ENCODE results near the gene MYRIP. TPM values are rescaled to one million over a fixed set of nuclear protein-coding genes. Genes with fewer than 3 reads are reported as not detected.

The MYRIP gene
- total and polyA plus RNA-seq, 4 donors = 0.98 to 11.7 (median 6.8) TPM

DNA sequence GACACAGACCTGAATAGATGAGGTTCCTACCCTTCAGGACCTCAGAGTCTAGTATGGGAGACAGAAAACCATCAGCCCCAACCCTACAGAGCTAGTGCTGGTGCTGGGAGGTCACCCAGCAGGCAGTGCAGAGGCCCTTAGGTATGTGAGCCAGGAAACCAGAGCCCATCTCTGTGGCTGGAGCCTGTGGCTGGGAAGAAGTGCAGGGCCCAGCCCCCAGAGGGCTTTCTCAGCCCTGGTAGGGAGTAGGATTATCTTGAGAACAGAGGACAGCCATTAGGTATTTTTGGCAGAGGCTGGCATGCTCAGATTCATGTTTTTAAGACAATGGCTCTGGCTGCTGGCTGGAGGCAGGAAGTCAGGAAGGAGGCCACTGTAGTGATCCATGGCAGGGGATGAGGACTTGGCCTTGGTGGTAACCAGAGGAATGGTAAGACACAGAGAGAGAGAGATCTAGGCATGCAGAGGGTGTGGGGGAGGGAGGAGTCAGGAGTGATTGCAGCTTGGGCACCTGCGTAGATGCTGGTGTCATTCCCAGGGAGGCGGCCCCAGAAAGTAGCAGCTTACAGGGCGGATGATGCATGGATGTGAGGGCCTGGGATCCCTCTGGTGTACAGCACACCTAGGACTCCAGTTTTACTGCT lies 279.2 kb downstream of the MYRIP start:
- Histone ChIP-seq H3K9ac (ENCODE audit: low read depth in 1 of 2, low read length in 2 of 2) (no peak overlapping the region), H3K4me3 (ENCODE audit: low read depth in 1 of 3, low read length in 3 of 3) (no peak overlapping the region), H3K4me1 (ENCODE audit: control insufficient read depth in 4 of 4, insufficient read depth in 4 of 4, low read length in 3 of 4) (peaks cover 9 to 19% (median 14%) of the 10 kb centered on the region in 4 donors), H3K9me3 (ENCODE audit: control insufficient read depth in 4 of 4, low read length in 3 of 4) (no peaks in the 10 kb centered on the region), H3K27ac (ENCODE audit: low read depth in 1 of 2, low read length in 2 of 2) (no peak overlapping the region), H3K27me3 (ENCODE audit: control insufficient read depth in 4 of 4, insufficient read depth in 4 of 4, low read length in 3 of 4) (no peaks in the 10 kb centered on the region), H3K36me3 (ENCODE audit: control insufficient read depth in 4 of 4, insufficient read depth in 3 of 4, low read depth in 1 of 4, low read length in 3 of 4) (no peaks in the 10 kb centered on the region)
- no peak for DNase-seq (ENCODE audit: low spot score)
- 94% methylated on average over 3 of the region's 3 CpGs for WGBS
- TF ChIP-seq, protein P1, sequence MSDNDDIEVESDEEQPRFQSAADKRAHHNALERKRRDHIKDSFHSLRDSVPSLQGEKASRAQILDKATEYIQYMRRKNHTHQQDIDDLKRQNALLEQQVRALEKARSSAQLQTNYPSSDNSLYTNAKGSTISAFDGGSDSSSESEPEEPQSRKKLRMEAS (IDR thresholded peaks at IDR 0.05) = no peak
- no peak for TF ChIP-seq GABPA (IDR thresholded peaks at IDR 0.05 in 1 of 2, conservative IDR thresholded peaks at IDR 0.05 in 1 of 2)
- TF ChIP-seq, protein P2, sequence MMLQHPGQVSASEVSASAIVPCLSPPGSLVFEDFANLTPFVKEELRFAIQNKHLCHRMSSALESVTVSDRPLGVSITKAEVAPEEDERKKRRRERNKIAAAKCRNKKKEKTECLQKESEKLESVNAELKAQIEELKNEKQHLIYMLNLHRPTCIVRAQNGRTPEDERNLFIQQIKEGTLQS (IDR thresholded peaks at IDR 0.05) = no peak
- TF ChIP-seq RXRA (IDR thresholded peaks at IDR 0.05) = no peak
- TF ChIP-seq FOXA1 (IDR thresholded peaks at IDR 0.05) = no peak
- TF ChIP-seq, protein P3, sequence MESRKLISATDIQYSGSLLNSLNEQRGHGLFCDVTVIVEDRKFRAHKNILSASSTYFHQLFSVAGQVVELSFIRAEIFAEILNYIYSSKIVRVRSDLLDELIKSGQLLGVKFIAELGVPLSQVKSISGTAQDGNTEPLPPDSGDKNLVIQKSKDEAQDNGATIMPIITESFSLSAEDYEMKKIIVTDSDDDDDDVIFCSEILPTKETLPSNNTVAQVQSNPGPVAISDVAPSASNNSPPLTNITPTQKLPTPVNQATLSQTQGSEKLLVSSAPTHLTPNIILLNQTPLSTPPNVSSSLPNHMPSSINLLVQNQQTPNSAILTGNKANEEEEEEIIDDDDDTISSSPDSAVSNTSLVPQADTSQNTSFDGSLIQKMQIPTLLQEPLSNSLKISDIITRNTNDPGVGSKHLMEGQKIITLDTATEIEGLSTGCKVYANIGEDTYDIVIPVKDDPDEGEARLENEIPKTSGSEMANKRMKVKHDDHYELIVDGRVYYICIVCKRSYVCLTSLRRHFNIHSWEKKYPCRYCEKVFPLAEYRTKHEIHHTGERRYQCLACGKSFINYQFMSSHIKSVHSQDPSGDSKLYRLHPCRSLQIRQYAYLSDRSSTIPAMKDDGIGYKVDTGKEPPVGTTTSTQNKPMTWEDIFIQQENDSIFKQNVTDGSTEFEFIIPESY (IDR thresholded peaks at IDR 0.05) = no peak
- TF ChIP-seq HNF4A (conservative IDR thresholded peaks at IDR 0.05) = no peak
- TF ChIP-seq TAF1 (conservative IDR thresholded peaks at IDR 0.05) = no peak
- TF ChIP-seq HNF4G (IDR thresholded peaks at IDR 0.05) = no peak
- TF ChIP-seq, protein P4, sequence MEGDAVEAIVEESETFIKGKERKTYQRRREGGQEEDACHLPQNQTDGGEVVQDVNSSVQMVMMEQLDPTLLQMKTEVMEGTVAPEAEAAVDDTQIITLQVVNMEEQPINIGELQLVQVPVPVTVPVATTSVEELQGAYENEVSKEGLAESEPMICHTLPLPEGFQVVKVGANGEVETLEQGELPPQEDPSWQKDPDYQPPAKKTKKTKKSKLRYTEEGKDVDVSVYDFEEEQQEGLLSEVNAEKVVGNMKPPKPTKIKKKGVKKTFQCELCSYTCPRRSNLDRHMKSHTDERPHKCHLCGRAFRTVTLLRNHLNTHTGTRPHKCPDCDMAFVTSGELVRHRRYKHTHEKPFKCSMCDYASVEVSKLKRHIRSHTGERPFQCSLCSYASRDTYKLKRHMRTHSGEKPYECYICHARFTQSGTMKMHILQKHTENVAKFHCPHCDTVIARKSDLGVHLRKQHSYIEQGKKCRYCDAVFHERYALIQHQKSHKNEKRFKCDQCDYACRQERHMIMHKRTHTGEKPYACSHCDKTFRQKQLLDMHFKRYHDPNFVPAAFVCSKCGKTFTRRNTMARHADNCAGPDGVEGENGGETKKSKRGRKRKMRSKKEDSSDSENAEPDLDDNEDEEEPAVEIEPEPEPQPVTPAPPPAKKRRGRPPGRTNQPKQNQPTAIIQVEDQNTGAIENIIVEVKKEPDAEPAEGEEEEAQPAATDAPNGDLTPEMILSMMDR (IDR thresholded peaks at IDR 0.05; ENCODE audit: low read depth, low read length, missing input control) = no peak
- TF ChIP-seq JUND (IDR thresholded peaks at IDR 0.05) = no peak
- no peak for TF ChIP-seq SP1 (IDR thresholded peaks at IDR 0.05)
- no peak for TF ChIP-seq YY1 (IDR thresholded peaks at IDR 0.05)
- TF ChIP-seq, protein P5, sequence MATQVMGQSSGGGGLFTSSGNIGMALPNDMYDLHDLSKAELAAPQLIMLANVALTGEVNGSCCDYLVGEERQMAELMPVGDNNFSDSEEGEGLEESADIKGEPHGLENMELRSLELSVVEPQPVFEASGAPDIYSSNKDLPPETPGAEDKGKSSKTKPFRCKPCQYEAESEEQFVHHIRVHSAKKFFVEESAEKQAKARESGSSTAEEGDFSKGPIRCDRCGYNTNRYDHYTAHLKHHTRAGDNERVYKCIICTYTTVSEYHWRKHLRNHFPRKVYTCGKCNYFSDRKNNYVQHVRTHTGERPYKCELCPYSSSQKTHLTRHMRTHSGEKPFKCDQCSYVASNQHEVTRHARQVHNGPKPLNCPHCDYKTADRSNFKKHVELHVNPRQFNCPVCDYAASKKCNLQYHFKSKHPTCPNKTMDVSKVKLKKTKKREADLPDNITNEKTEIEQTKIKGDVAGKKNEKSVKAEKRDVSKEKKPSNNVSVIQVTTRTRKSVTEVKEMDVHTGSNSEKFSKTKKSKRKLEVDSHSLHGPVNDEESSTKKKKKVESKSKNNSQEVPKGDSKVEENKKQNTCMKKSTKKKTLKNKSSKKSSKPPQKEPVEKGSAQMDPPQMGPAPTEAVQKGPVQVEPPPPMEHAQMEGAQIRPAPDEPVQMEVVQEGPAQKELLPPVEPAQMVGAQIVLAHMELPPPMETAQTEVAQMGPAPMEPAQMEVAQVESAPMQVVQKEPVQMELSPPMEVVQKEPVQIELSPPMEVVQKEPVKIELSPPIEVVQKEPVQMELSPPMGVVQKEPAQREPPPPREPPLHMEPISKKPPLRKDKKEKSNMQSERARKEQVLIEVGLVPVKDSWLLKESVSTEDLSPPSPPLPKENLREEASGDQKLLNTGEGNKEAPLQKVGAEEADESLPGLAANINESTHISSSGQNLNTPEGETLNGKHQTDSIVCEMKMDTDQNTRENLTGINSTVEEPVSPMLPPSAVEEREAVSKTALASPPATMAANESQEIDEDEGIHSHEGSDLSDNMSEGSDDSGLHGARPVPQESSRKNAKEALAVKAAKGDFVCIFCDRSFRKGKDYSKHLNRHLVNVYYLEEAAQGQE (IDR thresholded peaks at IDR 0.05) = no peak
- no peak for TF ChIP-seq RAD21 (IDR thresholded peaks at IDR 0.05)
- TF ChIP-seq EGR1 (IDR thresholded peaks at IDR 0.05; ENCODE audit: low read depth in 2 of 2) = no peak
- TF ChIP-seq NR2F2 (IDR thresholded peaks at IDR 0.05) = no peak
- no peak for TF ChIP-seq FOXA2 (IDR thresholded peaks at IDR 0.05)

Data from liver (tissue), 9 donors.